HepG2 (cell line): ENCODE data around the gene PROX1. TPM values are rescaled to one million over a fixed set of nuclear protein-coding genes. Genes with fewer than 3 reads are reported as not detected.

Experiments
- AKAP8 ChIP-seq: sonication (generic); formaldehyde crosslinking; IDR thresholded peaks from 2 replicates; pipeline ENCODE4 v1.5.1; 2020; ENCODE audit warnings: mild to moderate bottlenecking, missing genetic modification reagents
- ATF3 ChIP-seq: sonication (generic); formaldehyde crosslinking; IDR thresholded peaks from 2 replicates; pipeline ENCODE4 v1.4.0; 2020; ENCODE audit warnings: missing genetic modification reagents
- BCLAF1 ChIP-seq: fragments of 450-650 bp; IDR thresholded peaks from 2 replicates; pipeline ENCODE4 v1.6.1; 2017; ENCODE audit warnings: mild to moderate bottlenecking
- GTF3A ChIP-seq: sonication (generic); formaldehyde crosslinking; conservative IDR thresholded peaks from 2 replicates; pipeline ENCODE4 v1.4.0; 2020; ENCODE audit warnings: mild to moderate bottlenecking, missing genetic modification reagents
- IKZF5 ChIP-seq: IDR thresholded peaks from 2 replicates; pipeline ENCODE4 v1.6.1; 2018; ENCODE audit warnings: missing genetic modification reagents, mild to moderate bottlenecking, missing compliant biosample characterization
- LRRFIP1 ChIP-seq: sonication (generic); formaldehyde crosslinking; conservative IDR thresholded peaks from 2 replicates; pipeline ENCODE4 v1.4.0; 2020; ENCODE audit warnings: missing genetic modification reagents
- SSRP1 ChIP-seq: IDR thresholded peaks from 2 replicates; pipeline ENCODE4 v1.6.1; 2016; ENCODE audit warnings: control low read depth
- TMF1 ChIP-seq: sonication (generic); formaldehyde crosslinking; IDR thresholded peaks from 2 replicates; pipeline ENCODE4 v1.8.1; 2022; ENCODE audit warnings: low read depth, missing genetic modification reagents
- WIZ ChIP-seq: sonication (generic); formaldehyde crosslinking; IDR thresholded peaks from 2 replicates; pipeline ENCODE4 v1.5.1; 2020; ENCODE audit warnings: mild to moderate bottlenecking, missing genetic modification reagents
- YEATS4 ChIP-seq: sonication (generic); formaldehyde crosslinking; IDR thresholded peaks from 2 replicates; pipeline ENCODE4 v1.4.0; 2020; ENCODE audit warnings: missing genetic modification reagents, borderline replicate concordance
- ZFP91 ChIP-seq: sonication (generic); formaldehyde crosslinking; IDR thresholded peaks from 2 replicates; pipeline ENCODE4 v1.9.0; 2022; ENCODE audit warnings: missing genetic modification reagents, mild to moderate bottlenecking, borderline replicate concordance
- ZNF20 ChIP-seq: sonication (generic); formaldehyde crosslinking; IDR thresholded peaks from 2 replicates; pipeline ENCODE4 v1.4.0; 2020; ENCODE audit warnings: mild to moderate bottlenecking, moderate library complexity, missing genetic modification reagents
- ZNF350 ChIP-seq: sonication (generic); formaldehyde crosslinking; IDR thresholded peaks from 2 replicates; pipeline ENCODE4 v1.4.0; 2020; ENCODE audit warnings: mild to moderate bottlenecking, low read depth, missing genetic modification reagents, borderline replicate concordance
- ZNF451 ChIP-seq: sonication (generic); formaldehyde crosslinking; IDR thresholded peaks from 2 replicates; pipeline ENCODE4 v1.5.0; 2020; ENCODE audit warnings: mild to moderate bottlenecking, missing genetic modification reagents
- ZNF639 ChIP-seq: conservative IDR thresholded peaks from 2 replicates; pipeline ENCODE4 v1.6.1; 2018; ENCODE audit warnings: missing genetic modification reagents
- ZNF782 ChIP-seq: sonication (generic); formaldehyde crosslinking; IDR thresholded peaks from 2 replicates; pipeline ENCODE4 v1.4.0; 2020; ENCODE audit warnings: missing genetic modification reagents, mild to moderate bottlenecking, borderline replicate concordance
- ZNF792 ChIP-seq: IDR thresholded peaks from 2 replicates; pipeline ENCODE4 v1.6.1; 2016
- ZSCAN12 ChIP-seq: sonication (generic); formaldehyde crosslinking; IDR thresholded peaks from 2 replicates; pipeline ENCODE4 v1.9.0; 2021; ENCODE audit warnings: mild to moderate bottlenecking, missing genetic modification reagents
- polyA plus RNA-seq, 8 experiments: library from polyadenylated mRNA; depleted of rRNA in 3 of 8; stranded (reverse) in 7 of 8; unstranded in 1 of 8; fragments of >200 nt; fragmentation: Illumina TruSeq in 4 of 8; extraction: Trizol in 4 of 8; gene quantifications; 2 replicates each; pipeline versions ENCODE4 v1.2.1 to v1.2.3, GENCODE V29; 2011 to 2016; ENCODE audit warnings: low read depth in 4 of 8, missing spikeins in 1 of 8, mixed read lengths in 1 of 8; ENCODE audit not compliant: insufficient read depth in 1 of 8
- total RNA-seq, 5 experiments: library from RNA; depleted of rRNA; stranded (reverse); fragments of >200 nt; fragmentation: Illumina TruSeq; extraction: Trizol; gene quantifications; 2 replicates each; pipeline ENCODE4 v1.2.3, GENCODE V29; 2016; ENCODE audit warnings: low read depth in 1 of 5

PROX1 gene
- total and polyA plus RNA-seq, 2 of the 13 experiments (the other 11 are each of a cell fraction or from before 2014, with no cell fraction given) = 12.3 to 30.2 TPM

GRCh38 chr1:213987927-213988506, at the start of gene PROX1 (continued):
- TF ChIP-seq ZNF451 (CRISPR knock-in tag) = no peak
- TF ChIP-seq YEATS4 (CRISPR knock-in tag) = peak; percentile 36; the same call in 1 of the 2 replicates
- TF ChIP-seq ATF3 = no peak
- TF ChIP-seq ZSCAN12 (CRISPR knock-in tag) = no peak
- TF ChIP-seq SSRP1 (CRISPR knock-in tag) = 0 out of 2 replicates have a peak, but pooled peaks have one; percentile 6
- no peak for TF ChIP-seq WIZ
- peak; percentile 57; the same call in 1 of the 2 replicates for TF ChIP-seq IKZF5 (CRISPR knock-in tag)
- no peak for TF ChIP-seq GTF3A (CRISPR knock-in tag)
- peak; percentile 51; the same call in 1 of the 2 replicates for TF ChIP-seq ZFP91 (CRISPR knock-in tag)
- no peak for TF ChIP-seq AKAP8
- no peak; the same call in 1 of the 2 replicates for TF ChIP-seq ZNF782
- TF ChIP-seq LRRFIP1 = no peak
- no peak for TF ChIP-seq ZNF639 (CRISPR knock-in tag)
- no peak for TF ChIP-seq ZNF350 (CRISPR knock-in tag)
- TF ChIP-seq BCLAF1 = no peak
- TF ChIP-seq ZNF792 (CRISPR knock-in tag) = no peak
- TF ChIP-seq TMF1 (CRISPR knock-in tag) = no peak
- TF ChIP-seq ZNF20 (CRISPR knock-in tag) = no peak
